ENCODE results near the gene HNRNPA0.

GRCh38 chr5:137796279-137796678, 42.1 kb upstream of the HNRNPA0 start:
- TF ChIP-seq CTCF (conservative IDR thresholded peaks at IDR 0.05; ENCODE audit: low read depth, low read length), result no peak
- no peak for TF ChIP-seq EZH2phosphoT487 (IDR thresholded peaks at IDR 0.05; ENCODE audit: borderline replicate concordance, low read length)
- no peak for TF ChIP-seq EZH2 (IDR thresholded peaks at IDR 0.05; ENCODE audit: low read length, unreplicated experiment)
